ENCODE data around the gene TRNP1.
"Not testable (repeated sequence)": the region's sequence is repeated elsewhere in the genome, so short reads cannot be mapped to it uniquely, and the experiment has no call there.

Gene TRNP1

DNA sequence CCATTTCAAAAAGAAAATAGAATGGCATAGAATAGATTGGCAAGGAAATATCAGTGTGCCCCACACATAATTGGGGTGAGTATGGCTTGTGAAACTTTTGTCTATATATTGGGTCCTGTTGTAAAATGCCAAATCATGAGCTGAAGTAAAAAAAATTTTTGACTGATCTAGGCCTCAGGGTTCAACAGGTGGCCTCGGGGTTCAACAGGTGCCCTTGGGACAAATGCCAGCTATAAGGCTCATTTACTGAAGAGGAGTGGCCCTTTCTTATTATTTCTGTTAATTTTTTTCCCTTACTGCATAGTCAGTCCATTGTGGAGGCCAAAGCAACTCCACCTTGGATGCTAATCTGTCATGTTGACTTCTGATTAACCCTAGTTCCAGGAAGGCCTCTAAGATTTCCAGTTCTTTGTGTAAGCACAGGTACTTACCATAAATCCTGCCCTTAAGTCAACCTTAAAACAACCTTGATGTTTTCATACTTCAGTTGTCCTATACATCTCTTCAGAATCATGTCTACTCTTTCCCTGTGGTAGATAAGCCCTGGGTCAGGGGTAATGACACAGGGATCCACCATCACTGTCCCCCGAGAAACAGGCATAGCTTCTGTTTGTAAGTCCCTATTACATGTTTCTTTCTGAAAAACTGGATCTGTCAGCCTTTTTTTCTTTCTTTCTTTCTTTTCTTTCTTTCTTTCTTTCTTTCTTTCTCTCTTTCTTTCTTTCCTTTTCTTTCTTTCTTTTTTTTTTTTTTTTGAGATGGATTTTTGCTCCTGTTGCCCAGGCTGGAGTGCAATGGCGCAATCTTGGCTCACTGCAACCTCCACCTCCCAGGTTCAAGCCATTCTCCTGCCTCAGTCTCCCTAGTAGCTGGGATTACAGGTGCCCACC lies 16.6 kb upstream of the TRNP1 start:
- DNase-seq = no peak

DNA sequence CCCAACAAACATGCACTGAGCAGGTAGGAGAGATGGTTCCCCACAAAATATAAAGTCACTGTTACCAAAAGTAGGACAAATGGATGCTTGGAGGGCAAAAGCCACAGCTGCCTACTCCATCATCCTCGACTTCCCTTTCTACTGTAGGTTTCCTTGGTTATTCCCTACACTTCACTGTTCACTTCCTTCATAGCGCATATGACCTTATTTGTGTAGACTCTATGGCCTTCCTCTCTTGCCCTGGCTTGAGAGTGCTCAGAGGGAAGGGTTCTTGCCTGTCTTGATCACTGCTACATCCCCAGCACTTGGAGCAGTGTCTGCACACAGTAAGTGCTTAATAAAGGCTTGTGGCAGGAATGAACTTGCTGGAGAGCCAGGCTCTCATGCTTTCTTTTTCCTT lies 14.6 kb upstream of the TRNP1 start:
- no peak for DNase-seq

DNA sequence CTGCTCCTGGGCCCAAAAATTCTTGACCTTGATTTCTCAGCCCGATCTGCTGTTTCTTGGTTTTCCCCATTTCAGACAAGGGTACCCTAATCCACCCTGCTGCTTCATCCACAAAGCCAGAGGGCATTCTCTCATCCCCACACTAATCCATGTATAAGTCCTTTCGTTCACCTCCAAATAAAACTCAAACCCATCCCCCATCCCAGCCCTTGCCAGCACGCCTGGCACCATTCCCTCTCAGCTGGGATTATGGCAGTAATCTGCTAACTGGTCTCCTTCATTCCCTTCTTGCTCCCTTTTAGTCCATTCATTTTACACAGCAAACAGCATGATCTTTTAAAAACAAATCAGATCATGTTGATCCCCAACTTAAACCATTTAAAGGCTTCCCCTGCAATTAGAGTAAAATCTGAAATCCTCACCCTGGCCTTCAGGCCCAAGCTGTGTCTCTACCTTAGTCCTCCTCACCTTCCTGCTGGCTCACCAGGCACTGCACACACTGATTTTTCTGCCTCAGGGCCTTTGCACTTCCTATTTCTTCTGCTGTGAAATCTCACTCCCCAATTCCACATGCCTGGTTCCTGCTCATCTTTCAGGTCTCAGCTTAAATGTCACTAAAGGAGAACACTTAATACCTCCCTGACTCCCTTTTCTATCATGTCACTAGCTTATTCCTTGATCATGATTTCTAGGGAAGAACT lies 12.2 kb upstream of the TRNP1 start:
- no peak for DNase-seq

DNA sequence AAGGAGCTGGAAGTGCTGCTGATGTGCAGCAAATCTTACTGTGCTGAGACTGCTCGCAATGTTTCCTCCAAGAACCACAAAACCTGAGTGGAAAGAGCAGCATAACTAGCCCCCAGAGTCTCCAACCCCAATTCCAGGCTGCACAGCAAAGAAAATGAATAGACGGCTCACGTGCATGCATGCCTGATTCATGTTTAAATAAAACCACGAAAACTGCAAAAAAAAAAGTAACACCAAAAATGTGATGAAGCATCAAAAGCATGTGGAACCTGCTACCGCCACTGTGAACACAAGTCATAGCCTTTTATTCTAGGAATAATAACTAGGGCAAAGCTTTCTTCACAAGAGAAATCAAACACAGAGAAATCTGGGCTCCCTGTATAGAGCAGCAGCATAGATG lies 9.6 kb upstream of the TRNP1 start:
- DNase-seq = no peak

DNA sequence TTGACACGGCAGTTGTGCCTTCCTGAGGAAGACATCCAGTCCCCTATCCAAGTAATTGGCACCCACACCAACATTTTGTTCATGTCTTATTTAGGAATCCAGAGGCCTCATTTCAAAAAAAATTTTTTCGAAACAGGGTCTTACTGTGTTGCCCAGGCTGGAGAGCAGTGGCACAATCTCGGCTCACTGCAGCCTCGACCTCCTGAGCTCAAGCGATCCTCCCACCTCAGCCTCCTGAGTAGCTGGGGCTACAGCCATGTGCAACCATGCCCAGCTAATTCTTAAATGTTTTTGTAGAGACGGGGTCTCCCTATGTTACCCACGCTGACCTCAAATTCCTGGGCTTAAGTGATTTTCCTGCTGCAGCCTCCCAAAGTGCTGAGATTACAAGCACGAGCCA lies 9.2 kb upstream of the TRNP1 start:
- no peak for DNase-seq

DNA sequence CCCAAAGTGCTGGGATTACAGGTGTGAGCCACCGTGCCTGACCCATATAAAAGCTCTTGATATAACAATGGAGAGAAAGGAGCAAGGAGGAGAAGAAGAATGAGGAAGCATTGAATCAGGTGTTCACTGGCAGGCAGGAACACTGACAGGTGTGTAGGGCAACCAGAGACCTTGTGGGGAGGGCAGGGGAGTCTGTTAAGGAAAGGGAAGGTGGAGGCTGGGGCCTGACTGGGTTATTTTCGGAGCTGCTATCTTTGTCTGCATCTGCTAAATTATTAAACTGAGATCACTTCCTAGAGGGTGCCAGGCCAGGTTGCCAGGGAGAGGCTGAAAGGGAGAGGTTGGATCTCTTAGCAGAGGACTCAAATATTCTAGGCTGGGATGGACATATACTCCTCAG lies 6.8 kb upstream of the TRNP1 start:
- DNase-seq = no peak

DNA sequence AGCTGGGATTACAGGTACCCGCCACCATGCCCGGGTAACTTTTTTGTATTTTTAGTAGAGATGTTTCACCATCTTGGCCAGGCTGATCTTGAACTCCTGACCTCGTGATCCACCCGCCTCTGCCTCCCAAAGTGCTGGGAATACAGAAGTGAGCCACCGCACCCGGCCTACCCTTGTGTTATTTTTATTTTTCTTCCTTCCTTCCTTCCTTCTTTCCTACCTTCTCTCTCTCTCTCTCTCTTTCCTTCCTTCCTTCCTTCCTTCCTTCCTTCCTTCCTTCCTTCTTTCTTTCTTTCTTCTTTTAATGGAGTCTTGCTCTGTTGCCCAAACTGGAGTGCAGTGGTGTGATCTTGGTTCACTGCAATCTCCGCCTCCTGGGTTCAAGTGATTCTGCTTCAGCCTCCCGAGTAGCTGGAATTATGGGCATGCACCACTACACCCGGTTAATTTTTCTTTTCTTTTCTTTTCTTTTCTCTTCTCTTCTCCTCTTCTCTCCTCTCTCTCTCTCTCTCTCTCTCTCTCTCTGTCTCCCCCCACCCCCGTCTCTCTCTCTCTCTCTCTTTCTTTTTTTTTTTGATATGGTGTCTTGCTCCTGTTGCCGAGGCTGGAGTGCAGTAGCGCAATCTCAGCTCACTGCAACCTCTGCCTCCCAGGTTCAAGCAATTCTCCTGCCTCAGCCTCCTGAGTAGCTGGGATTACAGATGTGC lies 3.9 kb upstream of the TRNP1 start:
- DNase-seq = not testable (repeated sequence)

DNA sequence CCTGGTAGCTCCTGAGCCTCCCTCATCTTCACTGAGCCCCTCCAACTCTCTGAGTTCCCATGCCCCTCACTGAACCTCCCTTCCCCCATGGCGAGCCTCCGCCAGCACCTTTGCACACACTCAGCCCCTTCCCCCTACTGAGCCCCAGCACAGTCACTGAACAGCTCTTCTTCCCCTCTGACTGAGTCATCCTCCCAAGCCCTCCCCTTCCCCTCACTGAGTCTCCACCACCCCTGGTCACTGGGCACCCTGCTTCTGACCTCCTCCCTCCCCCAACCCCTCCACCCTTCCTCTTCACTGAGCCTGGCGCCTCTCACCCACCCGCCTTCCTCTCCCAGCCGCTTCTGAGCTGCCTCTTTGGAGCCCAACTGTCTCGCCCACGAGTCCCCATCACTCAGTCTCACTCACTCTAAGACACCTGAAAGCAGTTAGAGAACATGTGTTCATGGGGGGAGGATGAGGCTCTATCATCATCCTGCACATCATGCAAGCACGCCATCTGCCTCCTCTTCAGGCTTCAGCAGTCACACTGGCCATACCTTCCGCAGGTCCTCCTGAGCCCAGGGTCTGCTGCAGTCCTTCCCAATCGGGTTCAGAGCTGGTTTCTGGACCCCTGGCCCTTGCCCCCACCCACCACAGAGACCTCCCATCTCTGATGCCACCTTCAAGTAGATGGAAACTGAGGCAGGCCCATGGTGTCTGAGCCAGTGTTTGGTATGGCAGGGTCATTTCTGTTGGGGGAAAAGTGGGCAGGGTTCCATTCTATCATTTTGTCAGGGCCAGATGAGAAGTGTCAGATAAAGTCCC lies 2.0 kb upstream of the TRNP1 start:
- no peak for DNase-seq

DNA sequence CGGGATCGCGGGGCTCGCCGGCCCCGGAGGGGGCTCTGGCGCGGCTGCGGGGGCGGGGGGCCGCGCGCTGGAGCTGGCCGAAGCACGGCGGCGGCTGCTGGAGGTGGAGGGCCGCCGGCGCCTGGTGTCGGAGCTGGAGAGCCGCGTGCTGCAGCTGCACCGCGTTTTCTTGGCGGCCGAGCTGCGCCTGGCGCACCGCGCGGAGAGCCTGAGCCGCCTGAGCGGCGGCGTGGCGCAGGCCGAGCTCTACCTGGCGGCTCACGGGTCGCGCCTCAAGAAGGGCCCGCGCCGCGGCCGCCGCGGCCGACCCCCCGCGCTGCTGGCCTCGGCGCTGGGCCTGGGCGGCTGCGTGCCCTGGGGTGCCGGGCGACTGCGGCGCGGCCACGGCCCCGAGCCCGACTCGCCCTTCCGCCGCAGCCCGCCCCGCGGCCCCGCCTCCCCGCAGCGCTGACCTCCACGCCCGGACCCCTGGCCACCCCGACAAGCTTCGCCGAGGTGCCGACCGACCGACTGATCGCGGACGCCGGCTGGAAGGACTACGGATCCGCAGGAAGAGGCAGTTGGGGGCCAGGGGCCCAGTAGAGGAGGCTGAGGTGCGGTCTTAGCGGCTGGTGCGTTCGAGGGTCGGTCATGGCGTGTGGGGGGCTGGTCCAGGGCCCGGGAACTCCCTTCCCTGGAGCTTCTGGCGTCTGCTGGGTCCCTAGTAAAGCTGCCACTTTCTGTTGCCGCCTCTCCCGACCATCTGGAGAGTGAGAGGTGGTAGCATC lies 711 bp downstream of the TRNP1 start:
- peak; percentile 38 for DNase-seq

DNA sequence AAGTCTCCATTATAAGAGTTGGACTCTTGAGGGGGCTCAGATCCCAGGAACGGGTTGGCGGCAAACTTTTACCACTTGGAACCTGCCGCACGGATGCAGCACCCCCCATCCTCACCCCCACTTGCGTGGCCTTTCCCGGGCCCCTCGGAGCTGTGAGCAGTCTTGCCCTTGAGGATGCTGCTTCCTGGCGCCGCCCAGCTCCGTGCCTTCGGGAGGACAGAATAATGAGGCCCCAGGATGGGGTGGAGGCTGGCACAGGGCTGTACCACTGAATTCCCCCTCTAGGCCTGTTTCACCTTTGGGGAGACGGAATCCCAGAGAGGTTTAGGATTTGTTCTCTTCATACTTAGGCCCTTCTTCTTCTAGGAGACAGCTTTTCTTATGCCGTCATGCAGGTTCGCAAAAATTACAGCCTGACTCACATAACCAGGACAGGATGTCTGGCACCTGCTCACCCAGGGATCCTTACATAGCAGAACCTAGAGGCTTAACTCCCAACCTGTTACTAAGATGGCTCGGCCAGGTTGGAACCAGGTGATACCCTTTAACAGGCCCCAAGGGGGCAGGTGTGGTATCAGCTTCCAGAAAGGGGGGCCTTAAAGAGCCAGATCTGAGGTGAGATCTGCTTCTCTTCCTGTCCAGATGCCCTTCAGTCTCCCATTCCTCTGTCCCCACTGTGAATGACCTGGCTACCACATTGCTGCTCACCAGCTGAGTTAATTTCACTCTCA lies 1.5 kb downstream of the TRNP1 start:
- no peak for DNase-seq

DNA sequence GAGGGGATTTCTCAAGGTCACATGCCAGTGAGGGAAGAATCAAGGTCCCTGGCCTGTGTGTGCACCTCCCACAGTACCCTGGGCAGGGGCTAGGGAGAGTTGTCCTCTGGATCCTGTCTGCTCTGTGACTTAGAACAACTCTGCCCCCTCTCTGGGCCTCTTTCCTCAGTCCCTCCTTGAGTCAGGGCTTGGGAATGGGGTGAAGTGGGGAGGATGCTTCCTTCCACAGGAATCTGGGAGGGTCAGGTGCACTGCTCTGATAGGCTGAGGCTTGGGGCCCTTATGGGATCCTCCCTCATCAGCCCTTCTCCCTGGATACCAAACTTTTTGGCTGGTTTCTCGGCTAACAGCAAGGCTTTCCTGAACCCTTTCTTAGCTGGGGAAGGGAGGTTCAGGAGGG lies 2.5 kb downstream of the TRNP1 start:
- DNase-seq = no peak

DNA sequence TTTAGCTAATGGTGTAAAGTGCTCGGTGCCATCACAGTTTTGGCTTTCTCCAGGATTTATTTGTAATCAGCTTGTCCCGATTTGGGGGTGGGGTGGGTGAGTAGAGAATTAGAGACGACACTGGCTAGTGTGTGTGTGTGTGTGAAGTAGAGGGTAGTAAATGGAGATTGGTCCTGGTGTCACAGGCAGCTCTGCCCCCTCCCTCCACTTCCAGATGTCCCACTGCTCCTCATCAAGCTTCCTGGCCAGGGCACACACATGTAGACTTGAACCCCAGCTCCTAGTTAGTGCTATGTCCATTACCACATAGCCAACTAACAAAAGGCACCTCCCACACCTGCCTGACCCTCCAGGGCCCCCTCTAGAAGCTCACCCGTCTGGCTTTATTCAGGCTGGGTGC lies 3.2 kb downstream of the TRNP1 start:
- DNase-seq = no peak

DNA sequence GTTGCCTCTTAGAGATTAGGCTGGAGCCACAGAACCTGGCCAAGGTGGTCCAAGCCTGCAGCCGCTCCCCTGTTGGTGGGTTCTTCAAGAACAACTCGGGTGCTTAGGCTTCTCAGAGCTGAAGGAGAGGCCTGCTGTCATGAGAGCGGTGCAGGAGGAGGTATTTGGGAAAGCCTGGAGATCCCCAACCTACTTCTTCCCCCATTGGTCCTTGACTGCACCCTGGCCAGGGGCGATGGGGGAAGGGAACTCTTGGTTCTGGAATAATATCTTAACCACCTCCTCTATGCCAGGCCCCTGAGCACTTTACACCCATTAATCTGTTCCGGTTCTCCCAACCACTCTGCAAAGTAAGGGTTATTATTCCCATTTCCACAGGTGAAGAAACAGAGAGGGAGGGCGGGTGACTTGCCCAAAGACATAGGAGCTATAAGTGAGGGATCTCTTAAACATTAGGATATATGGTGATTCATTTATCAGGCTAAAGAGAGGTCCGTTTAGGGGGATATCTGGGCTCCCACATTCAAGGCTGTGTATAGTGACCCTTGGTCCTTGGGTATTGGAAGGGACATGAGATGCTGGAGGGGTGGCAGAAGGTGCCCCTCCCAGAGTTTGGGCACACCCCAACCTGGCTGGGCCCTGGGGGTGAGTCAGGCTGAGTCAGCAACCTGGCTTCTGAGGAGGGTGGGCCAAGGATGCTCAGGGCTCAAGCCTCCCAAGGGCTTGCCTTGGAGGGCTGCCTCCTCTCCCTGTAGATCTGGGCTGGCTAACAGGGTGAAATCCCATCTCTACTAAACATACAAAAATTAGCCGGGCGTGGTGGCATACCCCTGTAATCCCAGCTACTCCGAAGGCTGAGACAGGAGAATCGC lies 5.2 kb downstream of the TRNP1 start:
- no peak for DNase-seq

DNA sequence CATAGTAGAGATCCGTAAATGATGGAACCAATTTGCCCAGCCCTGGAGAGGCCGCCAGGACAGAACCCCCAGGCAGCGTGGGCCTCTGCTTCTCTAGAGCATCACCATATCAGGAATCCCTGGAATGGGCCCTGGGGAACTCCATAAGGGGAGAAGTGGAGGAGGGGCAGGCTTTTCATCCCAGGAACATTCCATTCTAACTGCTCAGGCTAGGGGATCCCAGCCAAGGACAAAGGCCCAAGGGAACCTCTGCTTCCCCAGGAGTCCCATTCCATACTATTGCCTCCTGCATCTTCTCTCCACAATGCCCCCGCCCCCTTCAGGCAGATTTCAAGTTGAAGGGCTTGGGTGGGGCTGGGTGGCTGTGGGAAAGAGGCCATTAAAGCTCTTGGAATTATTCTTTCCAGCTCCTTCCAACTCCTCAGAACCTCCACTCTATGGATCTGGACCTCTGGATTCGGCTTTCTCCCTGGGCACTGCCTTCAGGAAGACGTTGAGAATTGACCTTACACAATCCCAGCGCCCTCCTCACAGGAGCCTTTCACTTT lies 6.0 kb downstream of the TRNP1 start:
- DNase-seq = no peak

DNA sequence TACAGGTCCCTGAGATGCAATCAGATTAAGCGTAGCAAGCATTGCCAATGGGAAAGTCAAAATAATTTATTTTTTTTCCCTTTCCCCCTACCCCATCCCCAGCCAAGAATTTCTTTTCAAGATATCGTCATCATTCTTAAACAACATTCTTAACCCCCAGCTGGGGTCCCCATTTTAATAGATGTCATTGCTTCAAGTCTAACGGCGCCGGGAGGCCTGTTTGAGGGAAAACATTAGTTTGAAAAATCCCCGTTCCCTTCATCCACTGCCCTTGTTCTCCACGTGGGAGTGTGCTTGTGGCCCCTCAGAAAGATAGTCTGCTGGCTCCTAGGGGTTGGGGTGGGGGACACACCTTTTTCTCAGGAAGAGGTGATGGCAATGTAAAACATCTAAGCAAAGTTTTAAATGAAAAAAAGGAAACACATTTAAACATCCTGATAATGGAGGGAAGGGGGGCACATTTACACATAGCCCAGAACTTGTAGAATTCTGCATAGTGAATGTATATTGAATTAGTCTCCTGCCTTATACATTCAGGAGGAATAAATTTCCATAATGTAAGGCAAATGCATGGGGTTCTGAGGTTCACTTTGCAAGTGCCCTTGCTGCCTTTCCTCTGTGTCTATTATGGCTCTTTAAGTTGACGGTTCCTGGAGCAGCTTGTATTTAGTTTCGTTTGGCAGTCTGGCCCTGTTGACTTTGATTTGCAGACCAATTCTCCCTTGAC lies 6.8 kb downstream of the TRNP1 start:
- DNase-seq = no peak

DNA sequence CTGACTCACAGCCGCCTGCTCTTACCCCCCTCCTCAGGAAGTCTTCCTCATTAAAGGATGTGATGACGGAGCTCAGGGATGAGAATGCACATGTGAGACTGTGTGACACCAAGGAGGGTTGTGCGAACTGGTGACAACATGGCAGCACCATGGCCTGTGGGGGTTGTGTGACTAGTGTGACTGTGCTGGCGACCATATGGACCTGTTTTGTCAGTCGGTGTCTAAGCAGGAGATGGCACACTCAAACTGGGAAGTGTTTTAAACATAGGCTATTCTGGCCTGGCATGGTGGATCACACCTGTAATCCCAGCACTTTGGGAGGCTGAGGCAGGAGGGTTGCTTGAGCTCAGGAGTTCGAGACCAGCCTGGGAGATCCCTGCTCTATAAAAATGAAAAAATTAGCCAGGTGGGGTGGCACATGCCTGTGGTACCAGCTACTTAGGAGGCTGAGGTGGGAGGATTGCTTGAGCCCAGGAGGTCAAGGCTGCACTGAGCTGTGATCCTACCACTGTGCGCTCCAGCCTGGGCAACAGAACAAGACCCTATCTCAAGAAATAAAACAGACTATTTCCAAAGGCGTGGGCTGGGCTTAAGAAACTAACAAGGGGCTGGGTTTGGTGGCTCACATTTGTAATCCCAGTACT lies 7.4 kb downstream of the TRNP1 start:
- no peak for DNase-seq

DNA sequence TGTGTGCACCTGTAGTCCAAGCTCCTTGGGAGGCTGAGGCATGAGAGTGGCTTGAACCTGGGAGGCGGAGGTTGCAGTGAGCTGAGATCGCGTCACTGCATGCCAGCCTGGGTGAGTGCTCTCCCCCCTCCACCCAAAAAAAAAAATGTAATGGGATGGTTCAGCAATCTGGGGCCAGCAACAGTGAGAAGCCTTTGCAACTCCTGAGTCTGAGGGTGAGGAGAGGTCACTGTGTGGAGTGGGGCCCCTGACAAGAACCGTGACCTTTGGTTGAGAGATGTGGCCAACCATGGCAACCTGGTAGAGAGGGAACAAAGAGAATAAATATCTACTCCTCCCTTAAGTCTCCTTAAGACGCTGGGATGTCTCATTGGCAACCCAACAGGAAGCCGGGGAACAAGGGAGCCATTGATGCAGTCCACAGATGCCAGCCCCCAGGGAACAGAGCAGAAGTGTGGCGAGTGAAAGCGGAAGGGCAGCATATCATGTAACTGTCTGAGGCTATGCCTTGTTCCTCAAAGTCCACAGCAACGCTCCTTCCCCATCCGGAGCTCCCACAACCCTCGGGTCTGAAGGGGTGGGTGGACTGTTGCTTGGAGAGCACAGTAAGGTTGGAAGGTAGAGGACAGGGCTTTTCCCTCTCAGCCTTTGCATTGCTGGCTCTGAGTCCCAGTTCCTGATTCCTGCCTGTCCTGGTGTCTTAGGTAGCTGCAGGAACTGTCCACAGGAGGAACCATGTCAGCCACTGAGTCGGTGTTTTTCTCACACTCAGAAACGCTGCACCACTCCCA lies 8.3 kb downstream of the TRNP1 start:
- DNase-seq = peak; percentile 83

Measured in hematopoietic multipotent progenitor cell treated with erythropoietin and hydrocortisone succinate and interleukin-3 and kit ligand, for 4 days (in vitro differentiated cells).